ENCODE measurements around the gene CCDC152. TPM values are rescaled to one million over a fixed set of nuclear protein-coding genes. Genes with fewer than 3 reads are reported as not detected.

The CCDC152 gene
- total RNA-seq, 1 experiment from 2014 or later, result 0.13 TPM

GRCh38 chr5:42840842-42841567 lies 84.4 kb downstream of the CCDC152 start:
- TF ChIP-seq, protein P1, sequence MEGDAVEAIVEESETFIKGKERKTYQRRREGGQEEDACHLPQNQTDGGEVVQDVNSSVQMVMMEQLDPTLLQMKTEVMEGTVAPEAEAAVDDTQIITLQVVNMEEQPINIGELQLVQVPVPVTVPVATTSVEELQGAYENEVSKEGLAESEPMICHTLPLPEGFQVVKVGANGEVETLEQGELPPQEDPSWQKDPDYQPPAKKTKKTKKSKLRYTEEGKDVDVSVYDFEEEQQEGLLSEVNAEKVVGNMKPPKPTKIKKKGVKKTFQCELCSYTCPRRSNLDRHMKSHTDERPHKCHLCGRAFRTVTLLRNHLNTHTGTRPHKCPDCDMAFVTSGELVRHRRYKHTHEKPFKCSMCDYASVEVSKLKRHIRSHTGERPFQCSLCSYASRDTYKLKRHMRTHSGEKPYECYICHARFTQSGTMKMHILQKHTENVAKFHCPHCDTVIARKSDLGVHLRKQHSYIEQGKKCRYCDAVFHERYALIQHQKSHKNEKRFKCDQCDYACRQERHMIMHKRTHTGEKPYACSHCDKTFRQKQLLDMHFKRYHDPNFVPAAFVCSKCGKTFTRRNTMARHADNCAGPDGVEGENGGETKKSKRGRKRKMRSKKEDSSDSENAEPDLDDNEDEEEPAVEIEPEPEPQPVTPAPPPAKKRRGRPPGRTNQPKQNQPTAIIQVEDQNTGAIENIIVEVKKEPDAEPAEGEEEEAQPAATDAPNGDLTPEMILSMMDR (conservative IDR thresholded peaks at IDR 0.05), result no peak
- no peak overlapping the region for H2AK5ac ChIP-seq (ENCODE audit: insufficient read length, low read length)
- Mint-ChIP-seq H3K36me3 (ENCODE audit: insufficient read depth in 1 of 3, low read depth in 3 of 3) (no peaks in the 10 kb centered on the region), H3K27me3 (ENCODE audit: low read depth) (no peaks in the 10 kb centered on the region), H3K4me3 (no peak overlapping the region), H3K27ac (no peak overlapping the region), H3K9me3 (peaks cover under 1 to 8% of the 10 kb centered on the region in 2 experiments; a peak in 4 of 5 replicates), H3K4me1 (no peaks in the 10 kb centered on the region)
- H3K4me2 ChIP-seq (ENCODE audit: insufficient read depth, insufficient read length, low read length), result no peak overlapping the region
- no peak overlapping the region for H2BK5ac ChIP-seq (ENCODE audit: insufficient read length, low read length)
- H3K4me1 ChIP-seq (ENCODE audit: insufficient read depth, low read length), result no peaks in the 10 kb centered on the region
- no peaks in the 10 kb centered on the region for H3K79me1 ChIP-seq (ENCODE audit: insufficient read depth, low read depth, low read length, poor library complexity, severe bottlenecking)
- no peak overlapping the region for H4K8ac ChIP-seq (replicated peaks; ENCODE audit: insufficient read length, low read depth, low read length)
- H3K18ac ChIP-seq (ENCODE audit: insufficient read length, low read depth, low read length), result no peak overlapping the region
- no peak overlapping the region for H2BK12ac ChIP-seq (ENCODE audit: insufficient read length, low read depth, low read length)
- H3K4ac ChIP-seq (ENCODE audit: low read depth, low read length), result no peak overlapping the region
- H3K56ac ChIP-seq (ENCODE audit: insufficient read length, low read depth, low read length), result no peak overlapping the region
- no peak overlapping the region for H2BK20ac ChIP-seq (ENCODE audit: low read depth, low read length, poor library complexity, severe bottlenecking)
- no peaks in the 10 kb centered on the region for H3K27me3 ChIP-seq (ENCODE audit: insufficient read depth, low read length)
- H3T11ph ChIP-seq (ENCODE audit: low read length), result no peak overlapping the region
- H3K79me2 ChIP-seq (ENCODE audit: insufficient read depth, low read length), result no peaks in the 10 kb centered on the region
- no peak overlapping the region for H3K9ac ChIP-seq (ENCODE audit: extremely low read depth, insufficient read length, low read length)
- H4K20me1 ChIP-seq (ENCODE audit: control insufficient read depth, insufficient read depth, insufficient read length), result no peaks in the 10 kb centered on the region
- no peak overlapping the region for H3K14ac ChIP-seq (ENCODE audit: insufficient read depth, low read length)
- H4K5ac ChIP-seq (ENCODE audit: insufficient read length, low read depth, low read length), result no peak overlapping the region
- no peak overlapping the region for H2BK15ac ChIP-seq (ENCODE audit: low read depth, low read length)
- no peak overlapping the region for H3K27ac ChIP-seq (ENCODE audit: insufficient read length, low read depth, low read length)
- no peak overlapping the region for H4K91ac ChIP-seq (ENCODE audit: insufficient read length, low read depth, low read length)
- H2AFZ ChIP-seq (ENCODE audit: low read length), result no peak overlapping the region
- H3K23me2 ChIP-seq (ENCODE audit: insufficient read length, low read depth, low read length, poor library complexity, severe bottlenecking), result no peaks in the 10 kb centered on the region
- no CpG with 5 or more reads among the region's 5 CpGs for WGBS (ENCODE audit: extremely low coverage, insufficient read length, low lambda C conversion rate)
- H2BK120ac ChIP-seq (ENCODE audit: low read depth, low read length, poor library complexity, severe bottlenecking), result no peak overlapping the region
- DNase-seq, result no peak
- no peaks in the 10 kb centered on the region for H3K9me3 ChIP-seq (ENCODE audit: control insufficient read depth, low read depth, low read length)
- no peak overlapping the region for H3K23ac ChIP-seq (ENCODE audit: insufficient read length, low read depth, low read length)
